GM19467 (cell line): Measurements from ENCODE around the gene CCDC120.

ENCODE experiments used
- ATAC-seq: cut with Tn5 transposase; IDR thresholded peaks from one replicate; pipeline ENCODE4 v1.9.1; 2021; ENCODE audit warnings: mild to moderate bottlenecking, moderate library complexity; ENCODE audit not compliant: unreplicated experiment

The CCDC120 gene

DNA sequence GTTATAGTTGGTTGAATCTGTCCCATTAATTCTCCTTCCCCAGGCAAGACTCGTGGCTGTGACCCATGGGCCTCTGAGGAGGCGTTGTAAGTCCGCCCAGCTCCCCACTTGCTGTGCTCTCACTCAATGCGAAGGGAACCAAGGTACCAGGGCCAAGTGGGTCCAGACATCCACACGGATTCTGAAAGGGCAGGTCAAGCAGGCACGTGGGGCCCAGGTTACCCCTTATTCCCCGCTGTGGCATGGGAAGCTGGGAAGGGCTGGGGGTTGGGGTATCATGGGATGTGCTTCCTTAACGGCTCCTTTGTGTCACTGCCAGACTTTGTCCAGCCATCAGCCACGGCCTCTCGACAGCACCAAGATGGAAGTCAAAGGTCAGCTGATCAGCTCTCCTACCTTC, 3.1 kb downstream of the CCDC120 start:
- no peak for ATAC-seq

DNA sequence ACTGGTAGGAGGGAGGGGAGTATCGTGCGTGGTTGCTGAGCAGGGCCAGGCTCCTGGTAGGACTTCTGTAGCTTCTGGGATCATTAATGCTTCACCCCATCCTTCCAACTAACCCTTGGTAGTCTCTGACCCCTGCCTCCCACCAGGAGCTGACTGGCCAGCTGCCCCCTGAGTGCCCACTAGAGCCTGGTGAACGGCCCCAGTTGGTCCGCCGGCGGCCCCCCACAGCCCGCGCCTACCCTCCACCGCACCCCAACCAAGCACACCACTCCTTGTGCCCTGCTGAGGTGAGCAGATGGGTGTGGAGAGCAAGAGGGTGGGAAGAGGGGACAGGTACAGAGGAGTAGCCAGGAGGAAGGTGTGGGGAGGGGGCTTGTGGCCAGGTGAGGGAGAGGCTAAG, 4.9 kb downstream of the CCDC120 start:
- no peak for ATAC-seq

DNA sequence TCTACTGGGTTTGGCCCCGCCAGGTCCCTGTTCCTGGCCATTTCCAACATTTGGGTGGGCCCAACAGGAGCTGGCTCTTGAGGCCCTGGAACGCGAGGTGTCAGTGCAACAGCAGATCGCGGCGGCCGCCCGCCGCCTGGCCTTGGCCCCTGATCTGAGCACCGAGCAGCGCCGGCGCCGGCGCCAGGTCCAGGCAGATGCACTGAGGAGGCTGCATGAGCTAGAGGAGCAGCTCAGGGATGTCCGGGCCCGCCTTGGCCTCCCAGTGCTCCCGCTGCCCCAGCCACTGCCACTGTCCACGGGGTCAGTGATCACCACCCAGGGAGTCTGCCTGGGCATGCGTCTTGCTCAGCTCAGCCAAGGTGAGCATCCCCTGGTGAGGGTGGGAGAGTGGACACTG, 5.5 kb downstream of the CCDC120 start:
- no peak for ATAC-seq

DNA sequence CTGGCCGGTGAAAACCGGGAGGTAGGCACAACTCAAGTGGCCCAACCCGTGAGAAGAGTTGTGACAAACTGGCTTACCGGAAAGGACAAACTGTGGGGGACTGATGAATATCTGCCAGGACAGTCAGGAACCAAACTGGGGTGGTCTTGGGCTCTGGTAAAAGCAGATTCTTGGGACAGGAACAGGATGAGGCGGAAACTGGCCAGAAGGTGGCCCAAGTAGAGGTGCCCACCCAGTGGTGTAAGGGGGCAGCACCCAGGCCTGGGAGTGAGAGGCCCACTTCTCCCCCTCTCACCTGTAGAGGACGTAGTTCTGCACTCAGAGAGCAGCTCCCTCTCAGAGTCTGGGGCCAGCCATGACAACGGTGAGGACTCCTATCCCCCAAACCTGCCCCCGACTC, 5.9 kb downstream of the CCDC120 start:
- no peak for ATAC-seq

DNA sequence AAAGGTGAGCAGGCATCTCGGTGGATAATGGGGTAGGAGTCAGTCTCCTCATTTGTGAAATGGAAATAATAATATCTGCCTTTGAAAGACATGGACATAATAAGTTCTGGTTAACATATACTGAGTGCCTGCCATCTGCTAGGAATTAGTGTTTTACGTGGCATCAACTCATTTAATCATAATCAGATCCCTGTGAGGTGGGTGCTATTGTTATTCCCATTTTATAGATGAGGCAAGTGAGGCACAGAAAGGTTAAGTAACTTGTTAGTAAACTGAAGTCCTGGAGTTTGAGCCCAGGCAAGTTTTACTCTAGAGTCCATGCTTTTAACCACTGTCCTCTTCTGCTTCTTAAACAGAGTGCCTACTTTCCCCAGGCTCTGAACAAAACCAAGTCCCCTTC, 7.5 kb downstream of the CCDC120 start:
- no peak for ATAC-seq

DNA sequence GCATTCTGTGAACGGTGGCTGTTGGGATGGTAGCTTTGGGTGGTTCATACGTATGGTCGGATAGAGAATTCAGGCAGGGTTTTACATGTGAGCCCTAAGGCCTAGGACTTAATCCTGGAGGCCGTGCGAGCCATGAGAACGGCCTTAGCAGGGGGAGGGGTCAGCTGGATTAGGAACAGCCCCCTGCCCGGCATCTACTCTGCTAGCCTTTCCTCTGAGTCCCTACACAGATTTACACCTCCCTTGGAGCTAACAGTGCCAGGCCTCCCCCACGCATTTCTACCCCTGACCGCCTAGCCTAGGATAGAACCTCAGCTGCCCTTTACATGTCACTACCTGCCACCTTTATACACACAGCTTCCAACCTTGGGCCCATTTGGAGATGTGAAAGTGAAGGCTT, 7.9 kb downstream of the CCDC120 start:
- no peak for ATAC-seq

DNA sequence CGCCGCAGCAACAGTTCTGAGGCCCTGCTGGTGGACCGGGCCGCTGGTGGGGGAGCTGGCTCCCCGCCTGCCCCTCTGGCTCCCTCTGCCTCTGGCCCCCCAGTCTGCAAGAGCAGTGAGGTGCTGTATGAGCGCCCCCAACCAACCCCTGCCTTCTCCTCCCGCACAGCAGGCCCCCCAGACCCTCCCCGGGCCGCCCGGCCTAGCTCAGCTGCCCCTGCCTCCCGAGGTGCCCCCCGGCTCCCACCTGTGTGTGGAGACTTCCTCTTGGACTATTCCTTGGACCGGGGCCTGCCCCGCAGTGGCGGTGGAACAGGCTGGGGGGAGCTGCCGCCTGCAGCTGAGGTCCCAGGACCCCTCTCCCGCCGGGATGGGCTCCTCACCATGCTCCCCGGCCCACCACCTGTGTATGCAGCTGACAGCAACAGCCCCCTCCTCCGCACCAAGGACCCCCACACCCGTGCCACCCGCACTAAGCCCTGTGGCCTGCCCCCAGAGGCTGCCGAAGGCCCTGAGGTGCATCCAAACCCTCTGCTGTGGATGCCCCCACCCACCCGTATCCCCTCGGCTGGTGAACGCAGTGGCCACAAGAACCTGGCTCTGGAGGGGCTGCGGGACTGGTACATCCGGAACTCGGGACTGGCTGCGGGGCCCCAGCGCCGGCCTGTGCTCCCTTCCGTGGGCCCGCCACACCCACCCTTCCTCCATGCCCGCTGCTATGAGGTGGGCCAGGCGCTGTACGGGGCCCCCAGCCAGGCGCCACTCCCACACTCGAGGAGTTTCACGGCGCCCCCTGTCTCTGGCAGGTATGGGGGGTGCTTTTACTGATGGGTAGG, 8.7 kb downstream of the CCDC120 start:
- ATAC-seq, result no peak

DNA sequence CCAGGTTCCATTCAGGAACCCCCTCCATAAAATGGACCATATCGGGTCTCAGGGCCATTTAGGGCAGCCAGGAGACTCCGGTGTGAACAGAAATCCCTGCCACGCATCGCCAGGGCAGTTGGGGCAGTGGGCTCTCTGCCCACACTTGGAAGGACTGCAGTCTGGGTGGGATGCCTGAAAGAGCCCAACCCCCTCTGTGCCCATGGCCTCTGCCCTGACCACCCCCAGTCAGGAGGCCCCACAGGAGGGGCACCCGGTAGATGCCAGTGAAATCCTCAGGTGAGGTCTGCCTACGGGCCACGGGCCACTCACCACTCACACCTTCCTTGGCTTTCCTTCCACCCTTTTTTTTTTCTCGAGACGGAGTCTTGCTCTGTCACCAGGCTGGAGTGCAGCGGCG, 10.2 kb downstream of the CCDC120 start:
- ATAC-seq, result no peak

DNA sequence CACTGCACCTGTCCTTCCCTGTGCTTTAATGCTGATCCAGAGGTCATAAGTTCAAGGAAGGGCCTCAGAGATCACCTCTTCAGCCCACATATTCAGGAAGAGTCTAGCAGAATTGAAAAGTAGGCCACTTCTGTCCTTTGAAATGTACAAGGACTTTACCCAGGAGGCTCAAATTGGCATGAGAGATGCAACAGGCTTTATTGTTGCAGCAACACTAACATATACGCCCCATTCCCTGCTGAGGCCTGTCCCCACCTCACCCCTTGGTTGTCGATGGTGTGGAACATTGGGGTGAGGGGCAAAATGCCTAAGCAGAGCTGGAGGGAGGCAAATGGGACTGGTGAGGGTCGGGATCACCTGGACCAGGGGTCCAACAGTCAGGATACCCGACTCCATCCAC, 12.2 kb downstream of the CCDC120 start:
- ATAC-seq, result no peak

DNA sequence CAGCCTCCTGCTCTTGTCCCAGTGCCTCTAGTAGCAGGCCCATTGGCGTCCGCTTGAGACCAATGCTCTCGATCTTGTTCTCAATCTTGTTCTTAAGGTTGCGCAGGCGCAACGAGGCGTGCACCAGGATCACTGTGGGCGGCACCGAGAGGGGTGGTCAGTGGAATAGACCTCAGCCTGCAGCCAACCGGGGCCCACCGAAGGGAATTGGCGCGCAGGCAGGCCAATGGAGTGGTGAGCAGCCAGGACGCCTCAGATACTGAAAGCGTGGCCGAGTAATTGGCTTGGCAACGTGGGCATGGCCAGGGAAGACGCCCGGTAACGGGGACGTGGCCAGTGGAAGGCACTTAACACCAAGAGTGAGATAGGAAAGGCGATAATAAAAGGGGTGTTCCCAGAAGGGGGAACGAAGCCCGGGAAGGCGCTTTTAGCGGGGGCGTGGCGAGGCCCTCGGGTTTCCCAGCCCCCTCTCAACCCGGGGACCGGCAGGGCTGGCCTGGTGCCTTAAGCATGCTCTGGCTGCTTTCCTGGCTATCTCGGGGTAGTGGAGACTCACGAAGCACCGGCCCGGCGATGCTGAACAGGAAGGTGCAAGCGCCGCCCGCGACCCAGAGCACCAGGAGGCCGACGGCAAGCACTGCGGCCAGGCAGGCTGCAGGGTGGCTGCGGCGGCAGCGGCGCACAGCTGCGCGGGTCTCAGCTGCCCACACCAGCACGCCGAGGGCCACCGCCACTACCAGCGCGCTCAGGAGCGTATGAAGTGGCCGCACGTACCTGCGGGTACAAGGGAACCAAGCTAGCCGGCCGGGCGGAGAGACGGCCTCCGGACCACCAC, 13.3 kb downstream of the CCDC120 start:
- no peak for ATAC-seq

DNA sequence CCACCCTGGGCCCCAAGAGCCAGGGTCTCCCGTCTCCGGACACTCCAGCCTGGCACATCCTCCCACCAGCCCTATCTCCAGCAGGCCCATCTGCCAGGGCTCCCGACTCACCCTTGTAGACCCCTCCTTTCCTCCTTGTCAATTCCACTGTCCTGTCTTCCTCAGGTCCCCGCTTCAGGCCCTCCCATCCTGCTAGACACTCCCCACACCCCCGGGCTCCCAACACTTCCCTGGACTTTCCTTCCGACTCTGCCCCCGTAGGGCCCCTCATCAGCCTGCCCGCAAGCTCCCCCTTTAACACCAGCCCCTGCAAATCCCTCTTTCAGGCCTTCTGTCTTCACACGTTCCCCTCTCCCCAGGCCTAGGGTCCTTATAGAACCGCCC, 13.9 kb downstream of the CCDC120 start:
- no peak for ATAC-seq

DNA sequence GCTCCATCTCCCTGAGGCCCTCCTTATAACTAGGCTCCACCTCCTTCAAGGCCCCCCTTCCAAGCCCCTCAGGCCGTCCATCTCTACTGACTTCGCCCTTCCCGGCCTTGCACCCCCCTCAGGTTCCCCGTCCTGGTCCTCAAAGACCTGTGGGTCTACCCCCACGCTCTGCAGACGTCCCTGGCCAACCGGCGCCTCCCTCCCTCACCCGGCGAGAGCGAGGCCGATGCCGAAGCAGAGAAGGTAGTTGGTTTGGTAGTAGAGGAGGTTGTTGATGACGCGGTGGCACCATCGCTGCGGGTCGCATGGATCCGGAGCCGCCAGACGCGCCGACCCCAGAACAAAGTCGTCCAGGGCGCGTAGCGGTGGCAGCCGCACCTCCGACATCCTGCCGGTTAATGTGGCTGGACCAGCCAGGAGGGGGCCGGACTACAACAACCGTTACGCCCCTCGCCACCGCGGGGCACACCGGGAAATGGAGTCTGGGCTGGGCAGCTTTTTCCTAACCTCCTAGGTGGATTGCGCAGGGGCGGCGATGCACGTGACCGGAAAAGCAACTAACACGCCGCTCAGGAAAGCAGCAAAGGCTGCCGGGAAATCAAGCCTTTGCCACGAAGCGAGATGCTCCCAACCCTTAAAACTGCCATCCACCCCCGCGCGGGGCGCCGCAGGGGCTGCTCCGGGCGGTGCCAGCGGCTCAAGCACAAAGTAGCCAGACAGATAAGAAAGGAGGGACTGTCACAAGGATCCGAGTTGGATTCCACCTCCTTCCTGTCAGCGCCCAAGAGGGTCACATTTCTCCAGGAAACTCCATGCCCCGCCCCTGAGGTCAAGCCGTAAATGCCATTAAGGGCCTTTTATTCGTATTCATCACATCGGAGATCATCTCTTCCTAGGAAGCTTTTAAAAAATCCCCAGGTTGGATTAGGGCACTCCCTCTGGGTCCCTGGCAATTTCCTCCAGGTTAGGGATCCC, 15.1 kb downstream of the CCDC120 start, which contains the start of gene PRAF2:
Gene PRAF2 (minus strand): TSS at position 402 of the 975 bp plus-strand sequence. CDS start 15 bp downstream, at position 387.
- peak; percentile 63 for ATAC-seq

DNA sequence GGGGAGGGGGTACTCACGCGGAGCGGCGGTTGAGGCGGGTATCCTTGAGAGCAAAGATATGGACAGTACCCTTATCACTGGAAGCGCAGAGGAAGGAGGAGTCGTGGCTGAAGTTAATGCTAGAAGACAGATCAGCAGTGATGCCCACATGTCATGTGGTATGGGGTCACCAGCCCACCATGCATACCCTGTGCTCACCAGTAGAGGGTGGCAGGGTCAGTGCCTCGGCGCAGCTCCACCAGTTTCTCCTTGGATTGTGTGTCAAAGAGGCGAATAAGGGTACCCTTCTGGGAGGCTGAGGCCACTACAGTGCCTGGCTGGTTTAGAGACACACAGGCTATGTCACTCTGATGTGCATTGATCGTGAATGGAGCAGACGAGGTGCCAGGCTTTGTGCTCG, 16.5 kb downstream of the CCDC120 start:
- ATAC-seq, result no peak

DNA sequence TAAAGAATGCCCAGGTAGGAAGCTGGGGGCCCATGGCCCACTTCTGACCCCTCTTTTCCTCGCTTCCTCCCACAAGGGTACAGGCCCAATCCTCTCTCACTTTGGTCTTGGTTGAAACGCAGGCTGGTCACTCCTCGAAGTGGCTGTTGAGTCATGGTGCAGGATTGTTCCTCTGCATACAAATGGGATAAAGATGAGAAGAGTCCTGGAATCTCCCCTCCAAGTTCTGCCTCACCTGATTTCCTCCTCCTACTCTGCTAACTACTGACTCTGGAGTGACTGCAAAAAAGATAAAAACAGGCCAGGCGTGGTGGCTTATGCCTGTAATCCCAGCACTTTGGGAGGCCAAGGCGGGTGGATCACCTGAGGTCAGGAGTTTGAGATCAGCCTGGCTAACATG, 19.1 kb downstream of the CCDC120 start:
- ATAC-seq, result no peak

DNA sequence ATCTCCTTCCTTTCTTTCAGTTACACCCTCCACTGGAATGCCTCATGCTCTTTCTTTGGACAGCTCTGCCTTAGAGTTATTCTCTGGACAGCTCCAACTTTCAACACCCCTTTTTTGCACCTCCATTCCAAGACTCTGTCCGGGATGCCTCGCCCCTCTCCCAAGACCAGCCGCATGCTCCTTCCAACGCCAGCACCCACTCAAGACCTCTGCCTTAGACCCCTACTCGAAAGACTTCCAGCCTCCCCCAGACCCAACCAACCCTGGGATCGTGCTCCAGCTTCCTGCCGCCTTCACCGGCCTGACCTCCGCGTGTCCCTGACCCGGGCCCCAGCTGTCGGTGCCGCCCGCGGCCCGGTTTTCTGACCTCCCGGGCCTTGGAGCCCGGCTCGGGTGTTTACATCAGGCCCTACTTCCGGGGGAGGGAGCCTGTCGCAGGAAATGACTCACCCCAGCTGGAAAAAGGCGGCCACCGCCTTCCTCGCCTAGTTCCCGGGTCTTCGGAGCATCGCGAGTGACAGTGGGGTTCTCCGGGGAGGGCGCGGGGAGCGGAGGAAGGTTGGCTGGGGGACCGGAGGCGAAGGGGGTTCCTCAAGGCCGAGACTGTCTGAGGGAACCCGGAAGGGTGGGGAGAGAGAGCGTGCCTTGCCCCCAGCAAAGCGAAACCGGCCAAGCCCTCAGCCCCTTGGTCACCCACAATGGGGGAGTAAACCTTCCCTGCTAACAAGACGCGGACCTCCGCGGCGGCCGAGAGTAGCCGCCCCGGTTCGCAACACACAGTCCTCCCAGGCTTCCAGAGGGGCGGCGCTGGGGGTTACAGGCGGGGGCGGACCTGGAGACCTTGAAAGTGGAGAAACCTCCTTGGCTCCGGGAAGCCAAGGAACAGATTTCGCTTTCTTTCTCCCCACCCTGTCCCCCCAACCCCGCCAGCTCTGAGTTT, 21.0 kb downstream of the CCDC120 start, which contains the start of gene WDR45:
Gene WDR45 (minus strand): TSS at position 399 of the 940 bp plus-strand sequence. CDS start 1,792 bp downstream, outside the sequence.
- ATAC-seq, result no peak

DNA sequence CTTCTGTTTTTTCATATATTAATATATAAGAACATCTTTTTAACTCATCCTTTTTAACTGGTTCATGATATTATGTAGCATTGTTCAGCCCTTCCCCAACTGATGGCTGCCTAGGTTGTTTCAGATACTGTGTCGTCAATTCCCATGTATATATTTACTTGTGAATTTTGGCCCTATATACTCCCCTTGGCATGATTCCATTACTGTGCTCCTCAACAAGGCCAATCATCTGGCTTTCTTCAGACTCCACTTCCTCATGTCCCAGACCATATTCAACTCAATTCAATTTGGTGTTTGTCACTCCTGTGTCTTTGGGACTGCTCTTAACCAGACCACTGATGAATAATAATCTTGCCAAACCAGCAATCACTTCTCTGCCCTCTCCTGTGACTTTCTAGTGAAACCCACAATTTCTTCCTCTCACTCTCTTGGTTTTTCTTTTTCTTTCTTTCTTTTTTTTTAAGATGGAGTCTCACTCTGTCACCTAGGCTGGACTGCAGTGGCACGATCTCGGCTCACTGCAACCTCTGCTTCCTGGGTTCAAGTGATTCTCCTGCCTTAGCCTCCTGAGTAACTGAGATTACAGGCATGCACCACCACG, 23.6 kb downstream of the CCDC120 start:
- ATAC-seq, result no peak

DNA sequence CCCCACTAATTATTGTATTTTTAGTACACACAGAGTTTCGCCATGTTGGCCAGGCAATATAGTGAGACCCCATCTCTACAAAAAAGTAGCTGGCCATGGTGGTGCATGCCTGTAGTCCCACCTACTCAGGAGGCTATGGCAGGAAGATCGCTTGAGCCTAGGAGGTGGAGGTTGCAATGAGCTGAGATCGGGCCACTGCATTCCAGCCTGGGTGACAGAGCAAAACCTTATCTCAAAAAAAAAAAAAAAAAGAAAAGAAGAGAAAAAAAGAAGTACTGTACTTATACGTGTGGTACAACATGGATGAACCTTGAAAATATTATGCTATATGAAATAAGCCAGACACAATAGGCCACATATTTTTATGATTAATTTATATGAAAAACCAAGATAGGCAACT, 30.8 kb downstream of the CCDC120 start:
- ATAC-seq, result no peak

DNA sequence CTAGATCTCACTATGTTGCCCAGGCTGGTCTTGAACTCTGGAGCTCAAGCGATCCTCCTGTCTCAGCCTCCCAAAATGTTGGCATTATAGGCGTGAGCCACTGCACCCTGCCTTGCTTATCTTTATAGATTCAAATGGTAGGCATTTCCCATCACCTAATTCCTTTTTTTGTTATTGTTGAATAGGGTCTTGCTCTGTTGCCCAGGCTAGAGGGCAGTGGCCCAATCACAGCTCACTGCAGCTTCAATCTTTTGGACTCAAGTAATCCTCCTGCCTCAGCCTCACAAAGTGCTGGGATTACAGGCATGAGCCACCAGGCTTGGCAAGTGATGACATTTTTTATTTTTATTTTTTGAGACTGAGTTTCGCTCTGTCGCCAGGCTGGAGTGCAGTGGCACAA, 37.6 kb downstream of the CCDC120 start:
- no peak for ATAC-seq
